RWPE2 (cell line): ENCODE measurements around the gene ZNF598.

Source experiments
- ATAC-seq: fragments of 200-7000 bp; cut with Tn5 transposase; 3 replicates; pipeline ENCODE4 v1.9.1; 2021; ENCODE audit warnings: low read depth
- DNase-seq: peaks from one replicate; pipeline ENCODE4 v3.0.0-alpha.2; 2020; ENCODE audit warnings: low spot score
- H3K27ac ChIP-seq: fragments of 450-650 bp; 2 replicates; pipeline ENCODE4 v1.5.1; 2017; ENCODE audit warnings: mild to moderate bottlenecking; ENCODE audit not compliant: poor library complexity, severe bottlenecking
- H3K27me3 ChIP-seq: fragments of 250-450 bp; sonication (Bioruptor Pico); 2 replicates; pipeline ENCODE4 v1.5.1; 2021; ENCODE audit warnings: mild to moderate bottlenecking, moderate library complexity; ENCODE audit not compliant: insufficient read depth, poor library complexity, severe bottlenecking
- H3K36me3 ChIP-seq: fragments of 250-450 bp; sonication (Bioruptor Pico); 2 replicates; pipeline ENCODE4 v1.5.1; 2020; ENCODE audit warnings: low read depth, mild to moderate bottlenecking, moderate library complexity
- H3K4me1 ChIP-seq: fragments of 250-450 bp; sonication (Bioruptor Pico); 2 replicates; pipeline ENCODE4 v1.5.1; 2021; ENCODE audit warnings: mild to moderate bottlenecking, moderate library complexity; ENCODE audit not compliant: insufficient read depth, poor library complexity, severe bottlenecking
- H3K4me3 ChIP-seq: fragments of 250-450 bp; sonication (Bioruptor Pico); 2 replicates; pipeline ENCODE4 v1.5.1; 2021; ENCODE audit warnings: mild to moderate bottlenecking, moderate library complexity; ENCODE audit not compliant: severe bottlenecking
- H3K9me3 ChIP-seq: fragments of 250-450 bp; sonication (Bioruptor Pico); 2 replicates; pipeline ENCODE4 v1.5.1; 2021; ENCODE audit warnings: mild to moderate bottlenecking, moderate library complexity; ENCODE audit not compliant: severe bottlenecking
- TF ChIP-seq, protein P1 (sequence below): fragments of 450-650 bp; IDR thresholded peaks from one replicate; pipeline ENCODE4 v1.5.1; 2017; ENCODE audit warnings: mild to moderate bottlenecking, moderate library complexity; ENCODE audit not compliant: poor library complexity, severe bottlenecking

ZNF598 gene

DNA sequence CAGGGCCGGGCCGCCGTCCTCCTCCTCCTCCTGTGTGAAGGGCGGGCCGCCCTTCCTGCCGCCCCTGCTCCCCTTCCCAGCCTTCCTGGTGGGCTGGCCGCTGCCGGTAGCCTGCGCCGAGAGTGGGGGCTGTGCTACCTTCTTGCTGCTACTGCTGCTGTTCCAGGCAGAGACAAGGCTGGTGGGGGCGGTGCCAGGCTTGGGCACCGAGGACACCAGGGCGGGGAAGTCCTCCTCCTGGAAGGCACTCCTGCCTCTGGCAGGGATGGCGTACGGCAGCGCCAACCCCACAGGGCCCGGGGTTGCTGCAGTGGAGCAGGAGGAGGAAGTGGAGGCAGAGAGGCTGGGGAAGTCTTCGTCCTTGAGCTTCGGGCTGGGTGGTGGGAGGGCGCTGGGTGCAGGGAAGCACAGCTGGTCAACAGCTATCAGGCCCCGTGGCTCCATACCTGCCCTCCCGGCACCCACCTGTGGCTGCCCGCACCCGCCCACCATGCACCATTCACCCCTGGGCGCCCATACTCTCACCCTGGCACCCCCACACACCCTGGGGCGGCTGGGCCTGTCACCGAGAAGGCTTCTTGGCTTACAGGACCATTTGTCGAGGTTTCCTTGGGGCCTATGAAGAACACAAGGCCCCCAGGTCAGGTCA lies 9.6 kb downstream of the ZNF598 start:
- no peaks in the 10 kb centered on the region for H3K9me3 ChIP-seq
- TF ChIP-seq, protein P1, sequence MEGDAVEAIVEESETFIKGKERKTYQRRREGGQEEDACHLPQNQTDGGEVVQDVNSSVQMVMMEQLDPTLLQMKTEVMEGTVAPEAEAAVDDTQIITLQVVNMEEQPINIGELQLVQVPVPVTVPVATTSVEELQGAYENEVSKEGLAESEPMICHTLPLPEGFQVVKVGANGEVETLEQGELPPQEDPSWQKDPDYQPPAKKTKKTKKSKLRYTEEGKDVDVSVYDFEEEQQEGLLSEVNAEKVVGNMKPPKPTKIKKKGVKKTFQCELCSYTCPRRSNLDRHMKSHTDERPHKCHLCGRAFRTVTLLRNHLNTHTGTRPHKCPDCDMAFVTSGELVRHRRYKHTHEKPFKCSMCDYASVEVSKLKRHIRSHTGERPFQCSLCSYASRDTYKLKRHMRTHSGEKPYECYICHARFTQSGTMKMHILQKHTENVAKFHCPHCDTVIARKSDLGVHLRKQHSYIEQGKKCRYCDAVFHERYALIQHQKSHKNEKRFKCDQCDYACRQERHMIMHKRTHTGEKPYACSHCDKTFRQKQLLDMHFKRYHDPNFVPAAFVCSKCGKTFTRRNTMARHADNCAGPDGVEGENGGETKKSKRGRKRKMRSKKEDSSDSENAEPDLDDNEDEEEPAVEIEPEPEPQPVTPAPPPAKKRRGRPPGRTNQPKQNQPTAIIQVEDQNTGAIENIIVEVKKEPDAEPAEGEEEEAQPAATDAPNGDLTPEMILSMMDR, result no peak
- ATAC-seq, result no peak
- H3K4me3 ChIP-seq, result no peak overlapping the region
- peaks cover 66% of the 10 kb centered on the region for H3K36me3 ChIP-seq
- no peak for DNase-seq
- H3K27ac ChIP-seq, result no peak overlapping the region
- H3K4me1 ChIP-seq, result no peaks in the 10 kb centered on the region
- no peaks in the 10 kb centered on the region for H3K27me3 ChIP-seq

DNA sequence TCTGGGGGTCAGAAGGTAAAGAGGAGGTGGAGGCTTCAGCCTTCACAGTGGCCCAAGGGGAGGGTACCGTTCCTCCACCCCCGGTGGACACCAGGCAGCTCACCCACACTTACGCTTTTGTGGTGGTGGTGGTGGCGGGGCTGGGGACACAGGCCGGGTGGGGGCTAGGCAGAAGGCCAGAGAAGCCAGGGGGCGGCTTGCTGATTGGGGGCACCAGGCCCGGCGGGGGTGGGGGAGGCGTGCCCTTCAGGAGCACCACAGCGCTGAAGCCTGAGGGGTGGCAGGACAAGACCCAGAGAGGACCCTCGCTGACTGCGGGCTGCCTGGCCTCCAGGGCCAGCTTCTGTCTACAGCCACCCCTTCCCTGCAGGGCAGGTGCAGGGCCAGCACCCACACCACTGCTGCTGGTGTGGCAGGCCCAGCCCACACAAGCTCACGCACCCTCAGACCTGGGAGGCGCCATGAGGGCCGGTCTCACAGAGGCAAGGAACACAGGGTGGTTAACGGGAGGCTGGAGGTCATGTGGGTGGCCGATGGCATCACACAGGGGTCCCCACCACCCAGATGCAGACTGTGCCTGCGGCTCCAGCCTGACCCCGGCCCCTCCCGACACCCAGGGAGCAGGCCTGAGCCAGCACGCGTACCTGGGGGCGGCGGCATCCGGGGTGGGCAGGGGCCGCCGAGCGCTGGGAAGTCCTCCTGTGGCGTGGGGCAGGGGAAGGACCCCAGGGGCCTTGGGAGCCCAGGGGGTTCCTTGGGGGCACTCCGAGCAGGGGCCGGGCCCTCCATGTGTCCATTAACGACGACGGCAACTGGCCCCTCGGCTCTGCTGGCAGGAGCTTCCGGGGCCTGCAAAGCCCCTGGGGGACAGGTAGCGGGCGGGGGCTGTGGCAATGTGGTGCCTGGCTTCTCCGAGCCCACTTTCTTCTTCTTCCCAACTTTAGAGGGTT lies 10.5 kb downstream of the ZNF598 start:
- TF ChIP-seq, protein P1, result no peak

DNA sequence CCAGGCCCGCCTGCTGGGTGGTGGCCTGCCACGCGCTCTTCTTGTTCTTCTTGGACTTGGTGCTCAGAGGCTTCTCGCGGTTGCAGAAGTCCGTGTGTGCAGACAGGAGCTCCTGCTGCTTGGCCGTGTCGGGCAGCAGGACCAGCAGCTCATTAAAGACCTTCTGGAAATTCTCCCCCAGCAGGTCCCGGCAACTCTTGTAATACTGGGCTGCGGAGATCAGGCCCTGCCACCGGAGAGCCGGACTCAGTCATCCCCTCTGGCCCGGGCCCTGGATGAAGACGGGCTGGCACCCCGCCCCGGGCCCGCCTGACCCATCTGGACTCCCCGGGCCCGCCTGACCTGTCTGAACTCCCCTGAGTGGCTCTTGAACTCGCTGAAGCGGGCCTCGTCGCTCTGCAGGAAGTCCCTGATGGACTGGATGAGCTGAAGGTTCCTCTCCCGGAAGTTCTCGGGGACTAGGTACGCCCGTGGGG lies 11.2 kb downstream of the ZNF598 start:
- H3K27ac ChIP-seq, result no peak overlapping the region
- no peak for DNase-seq
- ATAC-seq, result no peak
- H3K36me3 ChIP-seq, result peaks cover 55% of the 10 kb centered on the region
- no peaks in the 10 kb centered on the region for H3K27me3 ChIP-seq
- H3K9me3 ChIP-seq, result no peaks in the 10 kb centered on the region
- no peak overlapping the region for H3K4me3 ChIP-seq
- TF ChIP-seq, protein P1, result no peak
- H3K4me1 ChIP-seq, result no peaks in the 10 kb centered on the region

More for the DNA sequence above, 10.5 kb downstream of the ZNF598 start:
- no peak overlapping the region for H3K4me3 ChIP-seq
- no peaks in the 10 kb centered on the region for H3K27me3 ChIP-seq
- H3K36me3 ChIP-seq, result peaks cover 60% of the 10 kb centered on the region
- DNase-seq (no peak), ATAC-seq (no peak)
- H3K27ac ChIP-seq, result no peak overlapping the region
- no peaks in the 10 kb centered on the region for H3K4me1 ChIP-seq
- H3K9me3 ChIP-seq, result no peaks in the 10 kb centered on the region

DNA sequence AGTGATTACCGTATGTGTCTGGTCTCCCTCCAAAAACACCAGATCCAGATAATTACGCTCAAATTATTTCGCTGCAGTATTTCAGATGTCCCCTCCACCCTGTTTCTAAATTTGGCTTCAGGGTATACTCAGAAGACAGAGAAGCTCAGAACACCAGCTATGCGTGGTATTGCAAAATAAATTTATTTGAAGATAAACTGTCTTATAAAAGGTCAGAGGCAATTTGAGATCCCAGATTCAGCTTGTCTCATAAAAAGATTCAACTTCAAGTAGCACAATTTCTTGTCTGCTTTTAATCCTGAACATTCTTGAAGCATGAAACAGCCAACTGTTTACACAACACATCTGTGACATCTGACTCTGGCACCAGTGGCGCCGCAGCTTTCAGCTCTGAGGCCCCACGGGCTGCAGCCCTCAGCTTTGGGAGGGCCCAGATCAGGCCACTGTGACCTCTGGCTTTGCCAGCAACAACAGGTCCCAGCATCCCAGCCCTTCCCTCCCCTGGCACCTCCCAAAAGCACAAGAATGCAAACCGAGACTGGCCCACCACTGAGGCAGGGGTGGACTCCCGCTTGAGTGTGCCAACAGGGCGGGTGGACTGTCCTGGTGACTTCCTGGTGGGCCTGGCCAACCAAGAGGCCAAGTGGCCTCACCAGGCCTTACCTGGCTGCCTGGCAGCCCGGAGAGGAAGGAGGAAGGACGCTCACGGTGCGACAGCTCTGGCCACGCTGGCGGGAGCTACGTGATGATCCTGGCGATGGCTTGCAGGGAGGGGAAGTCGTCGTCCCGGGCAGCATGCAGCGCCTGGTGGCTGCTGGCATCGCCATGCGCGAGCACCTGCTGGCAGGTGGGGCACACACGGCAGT lies 11.9 kb downstream of the ZNF598 start:
- Histone ChIP-seq H3K9me3 (no peaks in the 10 kb centered on the region), H3K36me3 (peaks cover 48% of the 10 kb centered on the region), H3K27me3 (no peaks in the 10 kb centered on the region), H3K27ac (no peak overlapping the region), H3K4me1 (no peaks in the 10 kb centered on the region), H3K4me3 (no peak overlapping the region)
- TF ChIP-seq, protein P1, result no peak
- ATAC-seq, result no peak
- DNase-seq, result no peak
